Common myeloid progenitor, CD34-positive (primary cell): ENCODE results near the gene TRERF1.

Experiments
- CTCF ChIA-PET: fragments of 350-600 bp; sonication (Branson Sonifier 250); formaldehyde crosslinking; loops from one replicate; lab custom pipeline; 2021; ENCODE audit warnings: antibody characterized with exemption; lab: Charles Lee
- POLR2A ChIA-PET: fragments of 350-600 bp; sonication (Branson Sonifier 250); formaldehyde crosslinking; loops from one replicate; lab custom pipeline; 2021; ENCODE audit warnings: antibody characterized with exemption; lab: Charles Lee
- DNase-seq, 3 donors: peaks; one replicate each; pipeline versions ENCODE4 v3.0.0 to v3.0.0-alpha.2; 2013
- H3K27ac ChIP-seq, 2 experiments: 1 replicate in 1 of 2; 2 replicates in 1 of 2; pipeline ENCODE4 v1.7.0; 2013; ENCODE audit warnings: inconsistent platforms in 2 of 2, low read length in 2 of 2, mild to moderate bottlenecking in 2 of 2, low read depth in 1 of 2, moderate library complexity in 1 of 2; ENCODE audit not compliant: severe bottlenecking in 2 of 2, insufficient read depth in 1 of 2, poor library complexity in 1 of 2
- H3K27me3 ChIP-seq, 5 experiments: replicated peaks in 2 of 5; 1 replicate in 3 of 5; 2 replicates in 2 of 5; pipeline versions ENCODE4 v1.6.1 to v1.7.0; 2013; ENCODE audit warnings: low read length in 4 of 5, mild to moderate bottlenecking in 2 of 5, moderate library complexity in 2 of 5, inconsistent platforms in 1 of 5; ENCODE audit not compliant: insufficient read depth in 5 of 5, control insufficient read depth in 4 of 5
- H3K36me3 ChIP-seq, 4 experiments: 1 replicate in 2 of 4; 2 replicates in 2 of 4; pipeline versions ENCODE4 v1.6.1 to v1.7.0; 2013; ENCODE audit warnings: low read length in 3 of 4, control low read depth in 1 of 4, mild to moderate bottlenecking in 1 of 4; ENCODE audit not compliant: control insufficient read depth in 4 of 4, insufficient read depth in 4 of 4
- H3K4me1 ChIP-seq, 4 experiments: 1 replicate in 3 of 4; 2 replicates in 1 of 4; pipeline versions ENCODE4 v1.6.1 to v1.7.1; 2013; ENCODE audit warnings: low read length in 3 of 4, mild to moderate bottlenecking in 3 of 4, control low read depth in 1 of 4, inconsistent platforms in 1 of 4, moderate library complexity in 1 of 4; ENCODE audit not compliant: control insufficient read depth in 4 of 4, insufficient read depth in 4 of 4; ENCODE audit errors: control extremely low read depth in 1 of 4
- H3K4me3 ChIP-seq, 7 experiments: 1 replicate in 4 of 7; 2 replicates in 3 of 7; pipeline versions ENCODE4 v1.5.1 to v1.7.0; 2013; ENCODE audit warnings: mild to moderate bottlenecking in 7 of 7, low read length in 6 of 7, moderate library complexity in 6 of 7, inconsistent platforms in 2 of 7, low read depth in 2 of 7, control low read depth in 1 of 7; ENCODE audit not compliant: insufficient read depth in 4 of 7, control insufficient read depth in 1 of 7; ENCODE audit errors: extremely low read depth in 1 of 7
- H3K9me3 ChIP-seq, 5 experiments: 1 replicate in 4 of 5; 2 replicates in 1 of 5; pipeline versions ENCODE4 v1.6.1 to v1.7.1; 2013; ENCODE audit warnings: low read length in 4 of 5, mild to moderate bottlenecking in 2 of 5, inconsistent platforms in 1 of 5, low read depth in 1 of 5, moderate library complexity in 1 of 5; ENCODE audit not compliant: control insufficient read depth in 4 of 5, insufficient read depth in 2 of 5; ENCODE audit errors: control extremely low read depth in 1 of 5
- WGBS: methylation state at CpG from one replicate; pipeline ENCODE4 v1.1.5; 2013; ENCODE audit not compliant: insufficient coverage; 5-methylcytosine and 5-hydroxymethylcytosine counted together

TRERF1 gene

DNA sequence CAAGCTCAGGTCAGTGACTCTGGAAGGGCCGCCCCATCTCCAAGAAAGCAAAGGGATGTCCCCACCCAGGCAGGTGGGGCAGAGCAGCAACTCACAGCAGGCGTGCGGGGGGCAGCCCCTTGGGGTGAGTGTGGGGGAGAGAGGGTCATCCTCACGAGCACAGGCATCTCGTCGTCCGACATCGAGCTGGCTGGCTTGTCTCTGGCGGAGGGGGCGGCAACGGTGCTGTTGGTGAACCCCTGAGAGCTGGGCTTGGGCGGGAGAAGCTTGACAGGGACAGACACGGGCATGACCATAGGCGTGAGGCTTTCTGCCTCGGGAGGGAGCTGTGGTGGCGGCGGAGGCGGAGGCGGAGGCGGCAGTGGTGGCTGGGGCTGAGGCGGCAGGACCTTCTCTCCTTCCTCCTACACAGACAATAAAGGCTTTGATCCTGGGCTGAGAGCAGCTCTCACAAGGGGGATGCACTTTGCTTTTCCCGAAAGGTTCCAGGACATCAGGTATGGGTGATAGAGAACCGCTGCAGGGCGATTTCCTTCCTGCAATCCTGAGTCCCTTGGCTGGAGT is 188.5 kb downstream of the TRERF1 start:
- DNase-seq, result no peak
- WGBS, result 97% methylated on average over 22 of the region's 24 CpGs
- Histone ChIP-seq H3K27me3 (no peaks in the 10 kb centered on the region), H3K9me3 (no peaks in the 10 kb centered on the region), H3K4me3 (no peak overlapping the region), H3K4me1 (no peaks in the 10 kb centered on the region), H3K27ac (no peak overlapping the region), H3K36me3 (peaks cover 0 to 14% (median 6%) of the 10 kb centered on the region in 4 experiments)
- ChIA-PET POLR2A (no interaction called here), CTCF (interaction anchor here (1.1 to 3.0 kb wide), 5 partner anchors 8 to 284 kb away, joined by 3 to 12 read pairs (median 6); no protein-coding TSS in a partner anchor)

DNA sequence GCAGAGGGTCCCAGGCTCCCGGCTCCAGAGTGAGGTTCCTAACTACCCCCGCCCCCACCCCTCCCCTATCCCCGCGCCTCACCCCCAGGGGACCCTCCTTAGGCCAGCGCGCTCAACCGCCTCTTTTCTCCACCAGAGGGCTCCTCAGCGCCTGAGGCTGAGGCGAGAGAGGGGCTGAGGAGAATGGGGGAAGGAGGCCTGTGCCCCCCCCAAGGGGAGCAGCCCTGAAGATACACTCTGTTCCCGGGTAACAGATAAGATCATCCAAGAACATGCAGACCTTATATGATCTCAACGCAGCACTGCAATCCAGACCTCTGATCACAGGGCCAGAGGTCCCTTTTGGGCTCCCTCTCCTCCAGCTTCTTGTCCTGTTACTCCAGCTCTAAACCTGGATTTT is 190.8 kb downstream of the TRERF1 start:
- WGBS, result 77% methylated on average over 3 of the region's 11 CpGs
- no peak overlapping the region for H3K4me3 ChIP-seq
- no peaks in the 10 kb centered on the region for H3K9me3 ChIP-seq
- peaks cover 0 to 19% (median 7%) of the 10 kb centered on the region in 4 experiments for H3K36me3 ChIP-seq
- no peaks in the 10 kb centered on the region for H3K27me3 ChIP-seq
- ChIA-PET POLR2A (no interaction called here), CTCF (interaction anchor here (1.1 to 2.8 kb wide), 8 partner anchors 9 to 286 kb away, joined by 3 to 21 read pairs (median 3); no protein-coding TSS in a partner anchor)
- peak; percentile 22 to 42 (median 37) for DNase-seq
- no peak overlapping the region for H3K27ac ChIP-seq
- no peaks in the 10 kb centered on the region for H3K4me1 ChIP-seq

DNA sequence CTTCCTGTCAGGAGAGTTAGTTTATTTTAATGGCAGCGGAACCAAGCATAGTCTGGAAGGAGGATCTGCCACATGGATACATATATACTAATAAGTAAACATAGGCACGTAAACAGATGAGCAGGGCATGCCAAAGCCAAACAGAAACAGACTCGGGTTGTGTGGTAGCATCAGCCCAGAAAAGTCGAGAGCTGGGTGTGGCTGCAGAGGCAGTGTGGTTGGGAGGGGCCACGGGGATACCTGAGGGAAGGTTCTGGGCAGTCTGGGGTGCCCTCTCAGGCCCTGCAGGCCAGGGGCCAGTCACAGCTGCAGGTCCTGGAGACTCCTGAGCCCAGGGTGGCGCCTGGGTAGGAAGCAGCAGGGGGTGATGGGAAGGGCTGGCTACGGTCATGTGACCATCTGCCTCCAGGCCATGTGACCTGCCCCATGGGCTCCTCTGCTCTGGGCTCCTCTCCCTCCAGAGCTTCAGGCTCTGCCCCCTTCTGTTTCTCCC is 191.3 kb downstream of the TRERF1 start:
- Histone ChIP-seq H3K4me3 (no peak overlapping the region), H3K27me3 (no peaks in the 10 kb centered on the region), H3K27ac (no peak overlapping the region), H3K9me3 (no peaks in the 10 kb centered on the region), H3K36me3 (peaks cover 0 to 20% (median 7%) of the 10 kb centered on the region in 4 experiments), H3K4me1 (no peaks in the 10 kb centered on the region)
- WGBS, result 95% methylated on average over 6 of the region's 7 CpGs
- peak in 2 of 3 donors; percentile 10 to 11 for DNase-seq
- CTCF ChIA-PET, result interaction anchor here (0.6 to 2.8 kb wide), 6 partner anchors 12 to 287 kb away, joined by 3 to 21 read pairs (median 4); no protein-coding TSS in a partner anchor
- POLR2A ChIA-PET, result no interaction called here

DNA sequence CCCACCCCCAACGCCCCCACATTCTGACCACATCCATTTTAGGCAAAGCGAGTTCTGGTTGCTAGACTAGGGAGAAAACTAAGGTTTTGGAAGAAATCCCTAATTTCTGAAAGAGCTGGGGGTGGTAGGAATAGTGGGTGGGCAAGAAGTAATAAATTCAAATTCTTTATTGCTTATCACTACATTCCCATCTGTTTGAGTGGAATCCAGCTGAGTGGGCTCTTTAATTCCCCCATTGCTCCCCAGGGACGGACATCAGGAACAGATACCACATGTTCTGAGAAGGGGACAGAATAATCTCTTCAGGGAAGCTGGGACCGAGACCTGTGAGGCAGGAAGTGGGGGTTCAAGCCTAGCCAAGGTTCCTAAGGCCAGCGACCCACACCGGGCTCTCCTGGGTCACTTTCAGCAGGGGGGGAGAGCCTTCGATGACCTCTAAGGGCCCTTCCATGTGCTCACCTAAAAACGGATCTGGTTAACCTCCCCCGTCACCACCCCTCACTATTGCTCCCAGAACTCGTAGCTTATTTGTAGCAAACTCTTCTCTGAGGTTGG is 191.8 kb downstream of the TRERF1 start:
- POLR2A ChIA-PET, result no interaction called here
- Histone ChIP-seq H3K27me3 (no peaks in the 10 kb centered on the region), H3K36me3 (peaks cover 0 to 23% (median 7%) of the 10 kb centered on the region in 4 experiments), H3K27ac (no peak overlapping the region), H3K4me3 (no peak overlapping the region), H3K4me1 (no peaks in the 10 kb centered on the region), H3K9me3 (no peaks in the 10 kb centered on the region)
- 100% methylated on average over 4 of the region's 10 CpGs for WGBS
- CTCF ChIA-PET, result interaction anchor here (0.6 to 2.8 kb wide), 4 partner anchors 12 to 287 kb away, joined by 4 to 21 read pairs (median 4); no protein-coding TSS in a partner anchor
- no peak for DNase-seq

DNA sequence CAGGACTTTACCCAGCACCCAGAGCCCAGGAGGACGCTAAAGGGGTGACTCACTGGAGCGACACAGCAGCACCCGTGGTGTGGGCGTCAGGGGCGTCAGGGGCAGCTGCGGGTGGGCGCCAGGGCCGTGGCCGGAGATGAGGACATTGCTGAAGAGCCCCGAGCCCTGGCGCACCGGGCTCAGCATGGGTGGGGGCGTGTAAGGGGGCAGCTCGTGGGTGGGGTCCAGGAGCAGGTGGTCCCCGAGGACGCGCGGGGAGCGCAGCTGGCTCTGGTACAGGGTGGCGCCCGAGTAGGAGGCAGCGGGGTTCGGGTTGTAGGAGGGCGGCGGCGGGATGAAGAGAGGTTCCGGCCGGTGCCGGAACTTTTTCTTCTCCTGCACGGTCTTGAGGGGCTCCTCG is 192.4 kb downstream of the TRERF1 start:
- ChIA-PET CTCF (interaction anchor here (0.7 to 2.8 kb wide), 2 partner anchors 15 to 288 kb away, joined by 3 to 21 read pairs; no protein-coding TSS in a partner anchor), POLR2A (interaction anchor here (0.5 kb wide), 1 partner anchor 12 kb away, joined by 4 read pairs; no protein-coding TSS in a partner anchor)
- no peak for DNase-seq
- Histone ChIP-seq H3K27ac (no peak overlapping the region), H3K4me1 (no peaks in the 10 kb centered on the region), H3K4me3 (no peak overlapping the region), H3K27me3 (no peaks in the 10 kb centered on the region), H3K36me3 (peaks cover 4 to 28% (median 7%) of the 10 kb centered on the region in 4 experiments), H3K9me3 (no peaks in the 10 kb centered on the region)
- WGBS, result 99% methylated on average over 25 of the region's 31 CpGs

DNA sequence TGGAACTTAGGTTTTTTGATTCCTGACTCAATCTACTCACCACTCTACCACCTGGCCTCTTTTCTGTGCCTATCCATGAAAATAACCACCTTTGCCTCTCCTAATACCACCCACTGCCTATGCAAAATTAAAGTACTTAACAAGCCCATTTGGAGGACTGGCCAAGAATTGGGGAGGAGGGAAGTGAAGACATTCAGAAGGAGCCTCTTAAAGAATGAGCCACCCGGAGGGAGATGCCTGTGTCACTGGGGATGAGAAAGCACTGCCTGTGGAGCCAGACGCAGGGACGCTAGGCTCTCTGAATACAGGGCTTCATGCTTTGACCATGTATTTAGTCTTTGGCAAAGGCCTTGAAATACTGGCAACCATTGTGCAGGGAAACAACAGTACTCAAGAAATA is 194.1 kb downstream of the TRERF1 start:
- Histone ChIP-seq H3K9me3 (no peaks in the 10 kb centered on the region), H3K4me3 (no peak overlapping the region), H3K27me3 (no peaks in the 10 kb centered on the region), H3K4me1 (no peaks in the 10 kb centered on the region), H3K27ac (no peak overlapping the region), H3K36me3 (peaks cover 9 to 33% (median 17%) of the 10 kb centered on the region in 4 experiments)
- CTCF ChIA-PET, result no interaction called here
- POLR2A ChIA-PET, result no interaction called here
- WGBS, result 100% methylated on average over 3 of the region's 3 CpGs
- no peak for DNase-seq

DNA sequence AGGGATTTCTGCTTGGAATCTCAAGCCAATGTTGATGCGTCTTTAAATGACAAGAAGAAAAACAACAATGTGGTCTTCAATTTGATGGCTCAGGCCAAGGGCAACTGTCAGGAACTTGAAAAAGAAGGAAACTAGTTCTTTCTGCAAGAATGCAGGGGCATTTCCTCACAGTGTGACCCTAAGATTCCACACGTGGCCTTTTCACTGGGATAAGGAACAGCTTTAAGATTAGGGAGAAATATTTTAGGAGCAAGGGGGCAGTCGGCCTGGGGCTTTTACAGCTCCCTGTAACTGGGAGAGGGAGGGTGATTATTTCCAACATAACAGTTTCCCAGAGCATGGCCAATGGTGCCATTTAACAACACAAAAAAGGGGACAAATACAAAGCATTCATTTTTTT is 194.7 kb downstream of the TRERF1 start:
- Histone ChIP-seq H3K9me3 (no peaks in the 10 kb centered on the region), H3K4me3 (no peak overlapping the region), H3K27me3 (no peaks in the 10 kb centered on the region), H3K4me1 (peaks cover 0 to 2% (median 1%) of the 10 kb centered on the region in 4 experiments), H3K36me3 (peaks cover 9 to 33% (median 17%) of the 10 kb centered on the region in 4 experiments), H3K27ac (no peak overlapping the region)
- CTCF ChIA-PET, result no interaction called here
- DNase-seq, result no peak
- 100% methylated on average over 1 of the region's 3 CpGs for WGBS
- POLR2A ChIA-PET, result no interaction called here
